Breast epithelium (tissue), 3 donors: ENCODE measurements around the gene POLR2F.

Experiments used
- CTCF ChIP-seq, 3 donors: fragments of 450-650 bp; IDR thresholded peaks; one replicate each; pipeline ENCODE4 v1.5.1; 2016 to 2017; ENCODE audit warnings: antibody characterized with exemption in 3 of 3, mild to moderate bottlenecking in 3 of 3, moderate library complexity in 3 of 3
- POLR2A ChIP-seq: fragments of 450-650 bp; IDR thresholded peaks from one replicate; pipeline ENCODE4 v1.6.1; 2016; ENCODE audit warnings: antibody characterized with exemption, mild to moderate bottlenecking, moderate library complexity
- POLR2AphosphoS5 ChIP-seq, 3 donors: sonication (generic); formaldehyde crosslinking; IDR thresholded peaks; one replicate each; pipeline ENCODE4 v1.6.1; 2017; ENCODE audit warnings: antibody characterized with exemption in 3 of 3

GRCh38 chr22:37954686-37955085 lies 1.2 kb downstream of the POLR2F start:
- TF ChIP-seq CTCF (IDR thresholded peaks at IDR 0.05) (no peak), POLR2AphosphoS5 (IDR thresholded peaks at IDR 0.05) (no peak), POLR2A (no peak)
